COR-L47 (cell line): Measurements from ENCODE around the gene CYP27B1.
"Not testable (repeated sequence)": the region's sequence is repeated elsewhere in the genome, so short reads cannot be mapped to it uniquely, and the experiment has no call there.

ENCODE experiments used
- DNase-seq: peaks from one replicate; lab custom pipeline; 2025; lab: John Stamatoyannopoulos, UW

The CYP27B1 gene

DNA sequence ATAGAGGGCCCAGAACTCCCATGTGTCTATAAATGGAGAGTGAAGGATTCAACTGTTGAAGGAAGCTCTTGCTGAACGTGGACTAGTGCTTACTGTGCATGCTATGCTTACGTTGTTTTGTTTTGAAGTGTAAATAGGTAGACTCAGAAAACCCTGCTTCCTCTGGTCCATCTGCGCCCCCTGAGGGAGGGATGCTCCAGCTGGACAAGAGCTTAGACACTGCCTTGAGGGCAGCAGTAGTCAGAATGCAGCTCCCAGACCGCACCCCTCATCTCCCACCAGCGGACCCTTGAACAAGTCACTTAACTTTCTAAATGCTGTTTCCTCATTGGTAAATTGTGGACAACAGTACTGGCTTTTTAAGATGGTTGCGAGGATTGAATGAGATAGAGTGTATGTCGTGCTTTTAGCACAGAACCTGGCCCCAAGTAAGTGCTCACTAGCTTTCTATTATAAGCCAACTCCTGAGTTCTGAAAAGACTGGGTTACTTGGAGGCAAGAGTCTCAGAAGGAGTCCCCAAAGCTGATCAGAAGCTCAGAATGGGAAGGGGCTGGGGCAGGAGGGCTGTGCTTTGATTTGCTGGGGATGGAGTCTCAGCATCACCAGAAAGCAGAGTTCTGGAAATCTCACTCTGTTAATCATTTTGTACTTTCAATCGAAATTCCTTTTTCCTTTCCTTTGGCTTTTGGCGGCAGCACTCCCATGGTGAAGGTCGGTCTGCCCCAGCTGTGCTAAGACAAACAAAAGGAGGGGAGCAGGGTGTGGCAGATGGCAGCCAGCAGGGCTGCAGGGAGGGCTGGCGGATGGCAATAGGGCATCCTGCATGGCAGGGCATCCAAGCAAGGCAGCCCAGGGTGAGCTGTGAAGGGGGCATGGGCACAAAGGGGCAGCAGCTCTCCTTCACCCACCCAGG is 43.9 kb downstream of the CYP27B1 start:
- DNase-seq = peak; percentile 6

DNA sequence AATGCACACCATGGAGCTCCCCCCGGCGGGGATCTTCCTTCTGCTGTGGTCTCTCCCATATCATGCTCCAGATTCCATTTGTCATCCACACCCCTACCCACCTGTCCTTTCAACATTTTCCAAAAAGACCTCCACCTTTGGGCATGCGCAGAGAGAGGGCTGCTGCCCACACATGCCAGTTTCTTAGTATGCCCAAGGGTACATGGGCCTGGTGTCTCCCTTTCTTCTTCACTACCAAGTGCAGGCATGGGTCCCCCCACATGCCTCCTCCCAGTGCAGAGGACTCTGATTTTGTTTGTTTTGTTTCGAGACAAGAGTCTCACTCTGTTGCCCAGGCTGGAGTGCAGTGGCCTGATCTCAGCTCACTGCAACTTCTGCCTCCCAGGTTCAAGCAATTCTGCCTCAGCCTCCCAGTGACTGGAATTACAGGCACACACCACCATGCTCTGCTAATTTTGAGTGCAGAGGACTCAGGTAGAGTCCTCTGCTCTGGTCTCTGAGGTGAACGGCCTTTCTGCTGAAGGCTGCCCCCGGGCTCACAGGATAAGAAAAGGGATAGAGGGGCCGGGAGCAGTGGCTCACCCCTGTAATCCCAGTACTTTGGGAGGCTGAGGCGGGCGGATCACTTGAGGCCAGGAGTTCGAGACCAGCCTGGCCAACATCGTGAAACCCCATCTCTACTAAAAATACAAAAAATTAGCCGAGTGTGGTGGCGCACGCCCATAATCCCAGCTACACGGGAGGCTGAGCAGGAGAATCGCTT is 44.9 kb downstream of the CYP27B1 start:
- not testable (repeated sequence) for DNase-seq

DNA sequence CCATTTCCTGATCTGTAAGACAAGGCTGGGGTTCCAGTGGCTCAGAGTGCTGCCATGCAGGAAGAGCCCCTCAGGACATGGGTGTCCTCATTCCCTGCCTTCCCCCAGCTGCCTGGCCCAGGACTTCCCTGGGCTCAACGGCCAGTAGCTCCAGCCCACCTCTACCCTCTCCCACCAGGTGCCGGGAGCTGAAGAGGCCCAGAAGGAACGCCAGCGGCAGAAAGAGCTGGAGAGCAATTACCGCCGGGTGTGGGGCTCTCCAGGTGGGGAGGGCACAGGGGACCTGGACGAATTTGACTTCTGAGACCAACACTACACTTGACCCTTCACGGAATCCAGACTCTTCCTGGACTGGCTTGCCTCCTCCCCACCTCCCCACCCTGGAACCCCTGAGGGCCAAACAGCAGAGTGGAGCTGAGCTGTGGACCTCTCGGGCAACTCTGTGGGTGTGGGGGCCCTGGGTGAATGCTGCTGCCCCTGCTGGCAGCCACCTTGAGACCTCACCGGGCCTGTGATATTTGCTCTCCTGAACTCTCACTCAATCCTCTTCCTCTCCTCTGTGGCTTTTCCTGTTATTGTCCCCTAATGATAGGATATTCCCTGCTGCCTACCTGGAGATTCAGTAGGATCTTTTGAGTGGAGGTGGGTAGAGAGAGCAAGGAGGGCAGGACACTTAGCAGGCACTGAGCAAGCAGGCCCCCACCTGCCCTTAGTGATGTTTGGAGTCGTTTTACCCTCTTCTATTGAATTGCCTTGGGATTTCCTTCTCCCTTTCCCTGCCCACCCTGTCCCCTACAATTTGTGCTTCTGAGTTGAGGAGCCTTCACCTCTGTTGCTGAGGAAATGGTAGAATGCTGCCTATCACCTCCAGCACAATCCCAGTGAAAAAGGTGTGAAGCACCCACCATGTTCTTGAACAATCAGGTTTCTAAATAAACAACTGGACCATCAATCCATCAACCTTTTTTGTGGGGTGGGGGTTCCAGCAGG is 46.0 kb downstream of the CYP27B1 start:
- DNase-seq = no peak

DNA sequence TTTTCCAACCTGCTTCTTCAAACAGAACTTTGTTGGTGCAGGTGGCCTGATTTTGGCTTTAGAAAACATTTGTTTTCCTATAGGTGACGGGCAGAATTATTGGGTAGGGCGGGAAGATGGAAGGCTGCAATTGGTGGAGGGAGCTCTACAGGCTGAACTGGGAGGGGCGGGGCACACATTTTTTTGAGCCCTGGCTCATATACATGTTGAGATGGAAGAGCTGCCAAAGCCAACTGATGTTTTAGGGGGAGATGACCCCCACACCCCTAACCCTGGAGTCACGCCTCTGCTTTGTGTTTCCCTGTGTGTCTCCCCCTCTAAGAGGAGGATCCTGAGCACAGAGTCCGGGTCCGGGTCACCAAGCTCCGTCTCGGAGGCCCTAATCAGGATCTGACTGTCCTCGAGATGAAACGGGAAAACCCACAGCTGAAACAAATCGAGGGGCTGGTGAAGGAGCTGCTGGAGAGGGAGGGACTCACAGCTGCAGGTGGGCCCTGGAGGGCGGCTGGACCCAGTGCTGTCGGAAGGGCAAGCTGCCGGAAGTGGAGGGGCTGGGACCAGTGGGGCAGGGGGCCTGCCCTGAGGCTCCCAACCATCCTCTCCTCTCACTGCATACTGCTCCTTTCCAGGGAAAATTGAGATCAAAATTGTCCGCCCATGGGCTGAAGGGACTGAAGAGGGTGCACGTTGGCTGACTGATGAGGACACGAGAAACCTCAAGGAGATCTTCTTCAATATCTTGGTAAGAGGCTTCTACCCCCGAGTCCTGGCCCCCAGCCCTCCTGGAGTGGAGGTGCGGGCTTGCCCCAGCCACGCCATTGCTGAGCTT is 46.9 kb downstream of the CYP27B1 start:
- no peak for DNase-seq

DNA sequence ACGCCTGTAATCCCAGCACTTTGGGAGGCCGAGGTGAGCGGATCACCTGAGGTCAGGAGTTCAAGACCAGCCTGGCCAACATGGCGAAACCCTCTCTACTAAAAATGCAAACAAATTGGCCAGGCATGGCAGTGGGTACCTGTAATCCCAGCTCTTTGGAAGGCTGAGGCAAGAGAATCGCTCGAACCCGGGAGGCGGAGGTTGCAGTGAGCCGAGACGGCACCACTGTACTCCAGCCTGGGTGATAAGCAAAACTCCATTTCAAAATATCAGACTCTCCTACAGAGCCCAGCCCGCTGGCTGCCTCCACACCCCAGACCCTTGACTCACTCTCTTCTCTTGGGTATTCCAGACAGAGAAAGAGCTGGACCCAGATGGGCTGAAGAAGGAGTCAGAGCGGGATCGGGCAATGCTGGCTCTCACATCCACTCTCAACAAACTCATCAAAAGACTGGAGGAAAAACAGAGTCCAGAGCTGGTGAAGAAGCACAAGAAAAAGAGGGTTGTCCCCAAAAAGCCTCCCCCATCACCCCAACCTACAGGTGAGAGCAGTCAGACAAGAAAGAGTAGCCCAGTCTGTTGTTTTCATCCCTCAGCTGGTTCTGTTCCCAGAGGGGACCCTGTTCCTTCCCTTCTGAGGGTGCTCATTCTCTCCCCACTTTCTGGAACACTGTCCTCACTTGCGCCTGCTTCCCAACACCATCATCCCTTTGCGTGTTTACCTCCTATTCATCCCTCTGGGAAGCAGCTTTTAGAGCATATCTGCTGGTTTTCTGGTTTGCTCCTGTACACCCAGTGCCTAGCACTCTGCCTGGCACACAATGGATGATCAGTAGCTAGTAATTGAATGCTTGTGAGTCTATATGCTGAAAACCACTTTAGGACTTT is 48.0 kb downstream of the CYP27B1 start:
- no peak for DNase-seq

DNA sequence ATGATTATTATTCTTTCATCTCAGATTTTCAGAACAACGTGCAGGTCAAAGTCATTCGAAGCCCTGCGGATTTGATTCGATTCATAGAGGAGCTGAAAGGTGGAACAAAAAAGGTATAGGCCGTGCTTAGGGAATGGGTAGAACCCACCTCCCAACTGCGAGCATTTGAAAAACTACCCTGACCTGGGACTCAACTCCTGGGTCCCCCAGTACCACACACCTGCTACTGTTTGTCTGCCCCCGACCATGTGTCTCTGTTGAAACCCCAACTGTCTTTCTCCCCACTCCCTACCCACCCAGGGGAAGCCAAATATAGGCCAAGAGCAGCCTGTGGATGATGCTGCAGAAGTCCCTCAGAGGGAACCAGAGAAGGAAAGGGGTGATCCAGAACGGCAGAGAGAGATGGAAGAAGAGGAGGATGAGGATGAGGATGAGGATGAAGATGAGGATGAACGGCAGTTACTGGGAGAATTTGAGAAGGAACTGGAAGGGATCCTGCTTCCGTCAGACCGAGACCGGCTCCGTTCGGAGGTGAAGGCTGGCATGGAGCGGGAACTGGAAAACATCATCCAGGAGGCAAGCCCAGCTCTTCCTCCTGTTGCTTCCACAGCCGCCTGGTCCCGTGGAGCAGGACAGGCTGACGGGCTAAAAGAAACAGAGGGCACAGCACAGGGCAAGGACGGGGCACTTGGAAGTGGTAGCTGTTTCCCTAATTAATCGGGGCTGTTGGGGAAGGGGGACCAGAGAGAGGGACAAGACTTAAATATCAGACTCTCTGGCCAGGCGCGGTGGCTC is 48.8 kb downstream of the CYP27B1 start:
- no peak for DNase-seq

DNA sequence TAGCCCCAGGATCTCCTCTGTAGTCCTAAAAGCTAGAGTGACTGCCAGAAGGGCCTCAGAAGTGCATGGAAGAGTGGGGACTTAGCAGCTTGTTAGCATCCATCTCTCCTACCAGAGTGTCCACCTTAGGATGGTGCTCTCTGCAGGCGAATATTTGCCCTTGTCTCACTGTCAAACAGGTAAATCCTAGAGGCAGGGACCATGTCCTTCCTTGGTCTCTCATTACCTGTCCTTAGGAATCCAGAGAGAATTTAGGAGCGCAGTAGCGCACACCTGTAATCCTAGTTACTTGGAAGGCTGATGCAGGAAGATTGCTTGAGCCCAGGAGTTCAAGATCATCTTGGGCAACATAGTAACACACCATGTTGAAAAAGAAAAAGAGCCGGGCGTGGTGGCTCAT is 49.7 kb downstream of the CYP27B1 start:
- DNase-seq = no peak

DNA sequence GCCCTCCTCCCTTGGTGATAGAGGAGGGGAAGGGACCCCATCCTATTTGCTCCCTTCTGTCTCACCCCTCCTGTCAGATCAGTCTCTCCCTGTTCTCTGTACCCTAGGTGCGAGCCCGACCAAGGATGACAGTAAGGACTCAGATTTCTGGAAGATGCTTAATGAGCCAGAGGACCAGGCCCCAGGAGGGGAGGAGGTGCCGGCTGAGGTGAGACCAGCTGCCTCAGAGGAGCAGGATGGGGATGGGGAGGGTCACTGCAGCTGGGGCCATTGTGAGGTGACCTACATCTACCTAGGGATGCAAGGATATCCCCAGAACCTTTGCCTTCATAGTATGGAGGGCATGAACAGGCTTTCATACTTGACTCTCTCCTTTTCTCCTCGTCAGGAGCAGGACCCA is 50.6 kb downstream of the CYP27B1 start:
- no peak for DNase-seq

DNA sequence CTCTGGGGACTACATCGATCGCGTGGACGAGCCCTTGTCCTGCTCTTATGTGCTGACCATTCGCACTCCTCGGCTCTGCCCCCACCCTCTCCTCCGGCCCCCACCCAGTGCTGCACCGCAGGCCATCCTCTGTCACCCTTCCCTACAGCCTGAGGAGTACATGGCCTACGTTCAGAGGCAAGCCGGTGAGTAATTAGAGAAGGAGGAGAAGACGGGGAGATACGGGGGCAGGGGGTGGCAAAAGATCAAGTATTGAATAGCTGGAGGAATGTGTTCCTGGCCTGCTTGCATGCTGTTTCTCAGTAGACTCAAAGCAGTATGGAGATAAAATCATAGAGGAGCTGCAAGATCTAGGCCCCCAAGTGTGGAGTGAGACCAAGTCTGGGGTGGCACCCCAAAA is 51.1 kb downstream of the CYP27B1 start:
- DNase-seq = no peak

DNA sequence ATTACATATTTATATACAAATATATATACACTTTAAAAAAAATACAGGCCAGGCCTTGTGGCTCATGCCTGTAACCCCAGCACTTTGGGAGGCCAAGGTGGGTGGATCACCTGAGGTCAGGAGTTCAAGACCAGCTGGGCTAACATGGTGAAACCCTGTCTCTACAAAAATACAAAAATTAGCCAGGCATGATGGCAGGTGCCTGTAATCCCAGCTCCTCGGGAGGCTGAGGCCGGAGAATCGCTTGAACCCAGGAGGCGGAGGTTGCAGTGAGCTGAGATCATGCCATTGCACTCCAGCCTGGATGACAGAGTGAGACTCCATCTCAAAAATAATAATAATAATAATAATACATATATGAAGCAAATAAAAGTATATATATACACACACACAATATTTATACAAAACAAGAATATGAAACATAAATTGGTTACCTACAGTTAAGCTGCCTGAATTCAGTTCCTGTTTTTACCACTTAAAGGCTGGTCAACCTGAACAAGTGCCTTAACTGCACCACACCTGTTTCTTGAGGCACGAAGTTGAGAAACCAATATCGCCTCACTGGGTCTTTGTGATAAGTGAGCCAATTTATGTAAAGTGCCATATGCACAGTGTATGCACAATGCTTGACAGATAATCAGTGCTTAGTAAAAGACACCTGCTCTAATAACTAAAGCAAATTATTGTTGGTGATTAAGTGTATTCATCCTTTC is 51.7 kb downstream of the CYP27B1 start:
- not testable (repeated sequence) for DNase-seq

DNA sequence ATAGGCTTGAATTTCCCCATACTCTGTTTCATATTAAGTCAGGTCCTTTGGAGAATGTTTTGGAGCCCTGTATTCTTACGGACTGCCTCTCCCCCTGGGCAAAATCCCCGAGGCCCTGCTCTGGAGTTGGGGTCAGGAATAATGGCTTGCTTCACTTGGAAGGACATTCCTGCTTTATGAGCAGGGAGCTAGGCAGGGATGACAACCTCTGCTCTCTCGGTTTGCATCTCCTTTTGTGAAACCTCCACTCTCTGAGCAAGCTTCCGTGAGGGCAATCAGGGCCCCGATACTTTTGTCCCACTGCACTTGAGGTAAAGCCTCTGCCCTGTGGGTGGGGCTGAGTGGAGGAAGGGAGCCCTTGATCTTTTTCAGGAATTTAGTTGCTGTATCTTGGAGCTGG is 53.7 kb downstream of the CYP27B1 start:
- no peak for DNase-seq

DNA sequence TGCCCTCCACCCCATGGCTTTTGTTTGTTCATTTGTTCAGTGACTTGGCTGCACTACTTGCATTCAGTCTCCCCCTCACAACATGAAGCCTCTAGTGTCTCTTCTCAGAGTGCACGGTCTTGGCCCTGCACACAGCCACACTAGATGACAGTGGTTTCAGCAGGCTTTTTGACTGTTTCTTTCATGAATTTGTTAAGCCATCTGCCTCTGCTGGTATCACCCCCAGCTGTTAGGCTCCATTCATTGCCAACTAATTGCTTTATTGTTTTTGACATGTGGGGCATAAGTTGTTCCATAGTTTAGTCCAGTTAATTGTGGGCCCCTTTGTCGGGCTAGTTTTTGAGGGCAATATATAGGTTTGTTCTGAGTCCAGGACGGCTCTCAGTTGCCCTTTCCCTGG is 54.2 kb downstream of the CYP27B1 start:
- DNase-seq = no peak
